ENCODE measurements around the gene HIBADH.
"Not testable (repeated sequence)": the region's sequence is repeated elsewhere in the genome, so short reads cannot be mapped to it uniquely, and the experiment has no call there.

HIBADH gene

DNA sequence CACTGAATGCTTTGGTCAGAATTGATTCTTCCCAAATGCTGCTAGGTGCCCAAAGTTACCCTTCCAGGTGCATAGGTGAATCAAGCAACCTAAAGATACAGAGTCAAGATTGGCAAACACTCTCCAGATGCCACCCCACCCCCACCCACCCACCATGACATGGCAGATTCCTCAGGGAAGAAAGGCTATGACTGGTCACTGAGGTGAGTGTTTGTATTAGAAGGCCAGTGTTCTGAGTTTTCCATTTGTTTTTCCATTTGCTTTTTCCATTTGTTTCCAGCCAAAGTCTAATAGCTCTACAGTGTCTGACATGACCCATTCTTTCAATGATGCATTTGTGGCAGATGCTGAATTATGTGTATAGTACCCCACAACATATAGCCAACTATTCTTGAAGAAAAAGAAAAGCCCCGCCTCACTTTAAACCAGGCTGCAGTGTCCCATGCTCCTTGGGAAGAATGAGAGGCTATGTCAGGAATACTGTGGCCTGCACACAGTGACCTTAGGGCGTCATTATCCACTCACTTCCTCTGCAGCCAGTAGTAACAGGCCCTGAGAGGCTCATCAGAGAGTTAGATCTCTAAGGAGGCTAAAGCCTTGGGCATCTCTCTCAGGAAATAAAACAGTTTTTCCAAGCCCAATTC is 16.1 kb upstream of the HIBADH start:
- DNase-seq, result no peak

DNA sequence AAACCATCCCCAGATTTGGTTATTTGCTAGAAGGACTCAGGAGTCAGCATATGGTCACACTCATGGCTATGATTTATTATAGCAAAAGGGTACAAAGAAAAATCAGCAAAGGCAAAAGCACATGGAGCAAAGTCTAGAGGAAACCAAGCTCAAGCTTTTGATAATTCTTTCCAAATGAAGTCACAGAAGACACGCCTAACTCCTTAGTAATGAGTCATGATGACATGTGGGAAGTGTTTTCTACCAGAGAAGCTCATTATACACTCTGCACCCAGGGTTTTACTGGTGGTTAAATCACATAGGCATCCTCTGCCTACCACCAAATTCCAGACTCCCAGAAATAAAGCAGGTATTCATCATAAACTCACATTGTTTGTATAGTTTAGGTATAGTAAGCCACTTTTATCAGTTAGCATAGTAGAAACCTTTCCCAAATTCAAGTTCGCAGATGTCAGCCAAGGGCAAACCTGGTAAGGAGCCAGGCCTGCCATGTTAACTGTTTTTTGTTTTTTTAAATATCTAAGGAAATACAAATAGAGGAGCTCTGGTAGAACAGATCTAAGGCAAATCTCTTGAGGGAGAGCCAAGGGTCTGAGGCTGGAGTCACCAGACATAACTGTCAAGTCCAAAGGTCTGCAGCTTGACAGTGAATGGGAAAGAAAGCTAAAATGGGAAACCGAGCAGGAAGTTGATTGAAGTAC is 15.4 kb upstream of the HIBADH start:
- DNase-seq, result no peak

DNA sequence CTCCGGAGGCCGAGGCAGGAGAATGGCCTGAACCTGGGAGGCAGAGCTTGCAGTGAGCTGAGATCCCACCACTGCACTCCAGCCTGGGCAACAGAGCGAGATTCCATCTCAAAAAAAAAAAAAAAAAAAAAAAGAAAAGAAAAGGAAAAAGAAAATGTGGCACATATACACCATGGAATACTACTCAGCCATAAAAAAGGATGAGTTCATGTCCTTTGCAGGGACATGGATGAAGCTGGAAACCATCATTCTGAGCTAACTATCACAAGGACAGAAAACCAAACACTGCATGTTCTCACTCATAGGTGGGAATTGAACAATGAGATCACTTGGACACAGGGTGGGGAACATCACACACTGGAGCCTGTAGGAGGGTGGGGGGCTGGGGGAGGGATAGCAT is 11.4 kb upstream of the HIBADH start:
- DNase-seq, result not testable (repeated sequence)

DNA sequence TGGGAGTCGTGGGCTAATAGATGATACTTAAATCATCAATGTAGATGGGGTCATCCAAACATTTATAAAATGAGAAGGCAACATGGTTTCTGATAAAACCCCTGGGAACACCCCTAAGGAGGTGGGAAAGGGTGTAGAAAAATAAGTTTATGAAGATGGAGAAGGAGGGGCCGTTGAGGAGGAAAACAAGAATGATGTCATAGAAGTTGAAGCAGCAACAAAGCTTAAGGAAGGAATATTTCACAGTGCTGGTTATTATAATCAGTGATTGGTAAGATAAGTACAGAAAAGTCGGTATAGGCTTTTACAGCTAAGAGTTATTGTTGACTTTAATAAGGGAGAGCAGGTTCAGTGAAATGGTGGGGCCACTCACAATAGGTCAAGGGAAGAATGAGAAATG is 9.0 kb upstream of the HIBADH start:
- no peak for DNase-seq

DNA sequence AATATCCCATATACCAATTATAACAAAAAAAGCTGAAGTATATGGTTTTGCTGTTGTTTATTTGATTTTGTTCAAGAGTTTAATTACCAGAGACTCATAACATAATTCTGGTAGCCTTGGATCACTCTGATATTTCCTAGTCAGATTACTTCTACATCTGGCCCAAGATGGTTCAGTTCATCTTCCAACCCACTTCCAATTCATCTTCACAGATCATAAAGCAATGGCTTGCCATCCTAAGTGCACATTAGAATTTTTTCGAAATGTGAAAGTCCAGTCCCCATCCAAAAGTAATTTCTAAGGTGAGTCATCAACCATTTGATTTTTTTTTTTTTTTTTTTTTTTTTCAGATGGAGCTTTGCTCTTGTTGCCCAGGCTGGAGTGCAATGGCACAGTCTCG is 8.0 kb upstream of the HIBADH start:
- DNase-seq, result no peak

DNA sequence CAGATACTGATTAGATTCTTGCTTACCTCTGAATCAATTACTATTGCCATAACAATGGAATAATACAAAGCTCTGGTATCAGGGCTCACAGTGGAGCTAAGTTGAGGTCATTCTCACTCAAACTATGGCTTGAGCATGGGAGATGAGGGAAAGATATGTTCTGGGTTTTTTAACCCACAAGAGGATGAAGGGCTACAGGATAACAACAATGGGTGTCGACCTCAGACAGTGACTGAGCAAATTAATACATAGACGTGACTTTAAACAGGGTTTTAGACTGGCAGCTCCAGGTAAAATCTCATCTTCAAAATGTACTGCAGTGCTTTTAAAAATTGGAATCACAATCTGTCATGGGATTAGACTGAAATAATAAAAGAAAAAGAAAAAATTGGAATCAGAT is 7.5 kb upstream of the HIBADH start:
- DNase-seq, result no peak

DNA sequence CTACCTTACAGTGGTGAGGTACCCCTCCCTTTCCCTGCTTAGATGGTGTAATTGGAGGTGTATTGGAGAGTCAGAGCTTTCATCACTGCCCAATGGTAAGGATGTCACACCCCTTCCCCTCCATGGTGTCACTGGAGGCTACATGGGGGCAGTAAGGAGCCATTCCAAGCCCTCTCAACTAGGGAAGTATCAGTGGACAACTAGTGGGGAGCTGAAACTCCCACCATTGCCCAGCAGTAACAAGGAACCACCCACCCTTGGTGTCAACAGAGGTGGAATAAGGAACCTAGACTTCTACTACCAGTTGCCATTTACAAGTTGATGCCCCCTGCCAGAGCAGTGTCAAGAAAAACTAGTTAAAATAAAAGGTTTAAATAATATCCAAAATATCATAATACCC is 2.8 kb upstream of the HIBADH start:
- DNase-seq, result no peak

DNA sequence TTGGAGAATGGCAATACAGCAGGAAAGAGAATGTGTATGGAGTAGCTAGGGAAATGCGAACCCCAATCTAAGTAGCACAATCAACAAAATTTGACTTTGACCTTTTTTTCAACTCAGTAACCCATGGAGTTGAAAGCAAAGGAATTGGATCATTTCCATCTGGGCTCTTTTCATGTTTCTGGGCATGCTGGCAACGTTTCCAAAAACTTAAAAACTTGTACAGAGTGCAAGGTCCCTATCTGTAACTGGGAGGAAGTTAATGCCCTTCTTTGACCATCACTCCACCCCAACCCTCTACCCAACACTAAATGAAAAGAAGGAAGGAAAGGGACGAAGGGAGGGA is 1.3 kb upstream of the HIBADH start:
- no peak for DNase-seq

DNA sequence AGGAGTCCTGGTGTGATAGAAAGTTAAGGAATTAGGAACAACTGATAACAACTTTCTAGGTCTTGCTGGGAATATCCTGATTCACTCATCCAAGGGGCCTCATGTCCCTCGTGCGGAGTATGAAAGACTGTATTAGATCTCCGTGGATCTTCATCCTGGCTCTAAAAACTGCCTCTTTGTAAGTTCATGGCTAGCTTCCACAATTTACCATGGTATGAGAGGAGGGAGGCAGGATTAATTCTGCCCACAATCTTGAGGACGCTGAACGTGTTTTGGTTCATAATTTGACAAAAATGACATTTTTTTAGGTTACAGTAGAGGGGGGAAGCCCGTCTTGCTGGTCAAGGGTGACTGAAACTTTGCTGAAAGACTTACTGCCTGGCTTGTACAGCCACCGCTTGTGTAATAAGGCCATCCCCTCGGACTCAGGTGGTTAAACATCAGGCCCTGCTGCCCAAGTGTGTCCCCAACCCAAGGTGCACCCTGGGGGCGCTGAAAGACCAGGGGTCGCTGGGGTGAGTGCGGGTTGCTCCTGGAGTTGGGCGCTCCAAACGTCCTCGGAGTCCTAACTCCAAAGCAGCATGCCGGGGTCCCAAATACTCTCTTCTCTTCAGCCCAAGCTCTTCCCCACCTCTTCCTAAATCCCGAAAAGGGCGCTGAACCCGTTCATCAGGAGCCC is 733 bp downstream of the HIBADH start:
- peak; percentile 9 for DNase-seq

DNA sequence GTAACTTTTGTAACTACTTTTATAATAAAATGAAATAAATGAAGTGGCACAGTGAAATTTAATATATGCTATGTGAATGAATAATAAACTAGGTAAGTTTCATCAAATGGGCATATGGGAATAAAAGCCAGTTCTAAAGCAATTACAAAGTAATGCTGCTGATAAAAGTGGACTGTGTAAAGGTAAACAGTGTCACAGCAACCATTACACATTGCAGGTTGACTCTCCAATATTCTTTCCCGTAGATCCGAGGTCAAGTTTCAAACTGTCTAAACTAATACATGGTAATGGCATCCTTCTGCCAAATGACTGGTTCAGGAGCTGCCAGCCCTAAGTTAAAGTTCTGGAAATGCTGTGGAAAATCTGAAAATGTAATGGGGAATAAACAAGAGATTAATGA is 6.0 kb downstream of the HIBADH start:
- no peak for DNase-seq

DNA sequence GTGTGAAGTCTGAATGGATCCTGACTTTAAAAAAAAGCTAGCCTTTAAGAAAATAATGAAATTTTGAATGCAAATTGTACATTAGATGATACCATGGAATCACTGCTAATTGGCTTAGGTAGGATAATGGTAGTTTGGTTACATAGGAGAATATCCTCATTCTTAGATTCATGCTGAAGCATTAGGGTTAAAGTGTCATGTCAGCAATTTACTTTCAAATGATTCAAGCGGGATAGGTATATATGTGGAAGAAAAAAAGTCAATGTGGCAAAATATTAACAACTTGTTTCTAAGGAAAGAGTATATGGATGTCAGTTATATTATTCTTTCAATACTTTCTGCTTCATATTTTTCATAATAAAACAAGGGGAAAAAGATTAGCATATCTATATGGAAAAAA is 7.5 kb downstream of the HIBADH start:
- DNase-seq, result no peak

DNA sequence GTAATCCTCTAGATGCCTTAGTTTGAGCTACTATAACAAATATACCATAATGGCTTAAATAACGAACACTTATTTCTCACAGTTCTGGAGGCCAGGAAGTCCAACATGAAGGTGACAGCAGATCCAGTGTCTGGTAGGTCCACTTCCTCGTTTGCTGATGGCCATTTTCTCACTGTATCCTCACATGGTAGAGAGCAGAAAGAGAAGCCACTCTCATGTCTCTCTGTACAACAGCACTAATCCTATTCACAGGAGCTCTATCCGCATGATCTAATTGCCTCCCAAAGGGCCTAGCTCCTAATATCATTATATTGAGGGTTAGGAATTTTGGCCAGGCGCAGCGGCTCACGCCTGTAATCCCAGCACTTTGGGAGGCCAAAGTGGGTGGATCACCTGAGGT is 10.2 kb downstream of the HIBADH start:
- no peak for DNase-seq

DNA sequence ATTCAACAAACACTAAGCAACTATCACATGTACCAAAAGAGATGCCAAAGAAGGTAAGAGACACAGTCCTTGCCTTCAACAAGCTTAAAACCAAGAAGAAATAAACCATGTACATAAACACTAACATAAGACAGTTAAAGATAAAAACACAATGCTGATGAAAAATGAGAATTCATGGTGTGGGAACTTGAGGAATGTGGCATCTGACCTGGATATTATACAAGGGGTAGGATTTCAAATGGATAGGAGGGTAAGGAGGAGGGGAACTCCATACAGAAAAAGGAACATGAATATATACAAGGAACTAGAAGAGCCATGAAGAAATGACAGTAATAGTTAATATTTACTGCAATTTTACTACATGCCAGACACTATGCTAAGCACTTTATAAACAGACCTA is 11.0 kb downstream of the HIBADH start:
- no peak for DNase-seq

DNA sequence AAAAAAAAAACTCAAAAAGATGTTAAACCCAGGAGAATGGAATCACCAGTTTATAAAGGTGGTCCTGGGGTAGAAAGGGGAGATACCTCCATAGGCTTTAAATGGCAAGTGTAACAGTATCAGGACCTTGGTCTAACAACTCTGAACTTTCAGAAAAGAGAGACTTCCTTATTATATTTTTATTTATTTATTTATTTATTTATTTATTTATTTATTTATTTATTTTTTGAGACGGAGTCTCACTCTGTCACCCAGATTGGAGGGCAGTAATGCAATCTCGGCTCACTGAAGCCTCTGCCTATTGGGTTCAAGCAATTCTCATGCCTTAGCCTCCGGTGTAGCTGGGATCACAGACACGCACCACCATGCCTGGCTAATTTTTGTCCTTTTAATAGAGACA is 12.4 kb downstream of the HIBADH start:
- no peak for DNase-seq

DNA sequence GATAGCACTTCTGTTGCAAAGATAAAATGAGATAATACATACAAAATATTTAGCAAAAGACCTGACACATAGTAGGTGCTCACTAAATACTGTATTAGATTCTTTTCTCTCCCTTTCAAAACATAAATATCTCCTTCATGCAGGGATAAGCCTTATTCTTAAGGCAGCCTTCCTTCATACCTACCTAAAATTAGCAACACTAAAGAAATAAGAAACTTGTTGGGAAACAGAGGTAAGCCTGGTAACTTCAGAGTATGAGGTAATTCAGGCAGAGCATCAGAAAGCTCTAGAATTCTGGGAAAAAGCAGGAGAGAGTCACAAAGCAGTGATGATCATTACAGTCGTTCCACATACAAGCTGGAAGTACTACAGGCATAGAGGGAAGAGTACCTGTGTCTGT is 15.2 kb downstream of the HIBADH start:
- no peak for DNase-seq

DNA sequence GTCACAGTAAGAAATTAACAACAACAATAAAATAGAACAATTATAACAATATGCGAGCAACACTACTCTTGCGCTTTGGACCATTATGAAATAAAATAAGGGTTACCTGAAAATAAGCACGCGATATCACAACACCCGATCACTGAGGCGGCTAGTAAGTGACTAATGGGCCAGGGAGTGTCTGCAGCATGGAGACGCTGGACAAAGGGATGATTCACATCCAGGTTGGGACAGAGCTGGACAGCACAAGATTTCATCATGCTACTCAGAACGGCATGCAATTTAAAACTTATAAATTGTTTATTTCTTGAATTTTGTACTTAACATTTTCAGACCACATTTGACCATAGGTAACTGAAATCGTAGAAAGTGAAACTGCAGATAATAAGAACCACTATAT is 15.6 kb downstream of the HIBADH start:
- DNase-seq, result no peak

DNA sequence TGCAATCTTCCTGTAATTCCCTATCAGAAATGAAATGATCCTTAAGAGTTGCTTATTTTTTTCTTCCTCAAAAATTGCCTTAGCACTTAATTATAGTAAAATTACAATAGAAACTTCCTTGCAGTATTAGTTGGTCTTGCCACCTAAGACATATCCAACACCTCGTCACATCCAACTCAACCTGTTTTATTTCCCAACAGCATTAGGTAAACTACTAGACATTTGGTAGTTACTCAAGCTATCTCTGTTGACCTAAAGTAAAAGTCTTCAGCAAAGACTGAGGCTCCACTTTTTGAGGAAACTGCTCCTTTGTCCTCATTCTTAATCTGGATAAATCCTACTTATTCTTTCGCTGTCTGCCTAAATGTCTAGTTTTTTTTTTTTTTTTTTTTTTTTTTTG is 20.4 kb downstream of the HIBADH start:
- DNase-seq, result no peak

DNA sequence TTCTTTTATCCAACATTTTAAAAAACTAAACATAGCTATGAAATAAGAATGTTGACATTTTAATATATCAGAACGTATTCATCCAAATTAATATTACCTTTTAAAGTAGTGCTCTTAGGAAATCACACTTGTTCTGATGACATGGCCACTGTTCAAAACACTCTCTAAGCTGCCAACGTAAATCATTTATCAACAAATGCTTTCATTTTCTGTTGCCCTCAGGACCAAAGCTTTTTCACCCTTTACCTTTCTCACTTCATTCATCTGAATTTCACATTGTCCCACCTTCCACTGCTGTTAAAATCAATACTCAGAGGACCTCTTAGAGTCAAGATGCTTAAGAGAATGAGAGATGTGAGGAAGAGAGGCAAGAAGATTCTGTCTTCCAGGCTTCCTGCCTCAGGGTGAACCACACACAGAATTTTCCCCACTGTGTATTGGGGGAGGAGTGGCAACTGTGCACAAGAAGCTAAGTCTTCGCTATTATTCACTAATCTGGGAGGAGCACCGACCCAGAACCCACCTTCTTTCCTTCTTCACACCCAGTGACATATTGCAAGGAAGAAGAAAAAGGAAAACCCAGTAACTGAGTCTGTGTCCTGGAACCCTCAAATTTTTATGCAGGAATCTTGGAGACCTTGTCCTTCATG is 21.0 kb downstream of the HIBADH start:
- no peak for DNase-seq

DNA sequence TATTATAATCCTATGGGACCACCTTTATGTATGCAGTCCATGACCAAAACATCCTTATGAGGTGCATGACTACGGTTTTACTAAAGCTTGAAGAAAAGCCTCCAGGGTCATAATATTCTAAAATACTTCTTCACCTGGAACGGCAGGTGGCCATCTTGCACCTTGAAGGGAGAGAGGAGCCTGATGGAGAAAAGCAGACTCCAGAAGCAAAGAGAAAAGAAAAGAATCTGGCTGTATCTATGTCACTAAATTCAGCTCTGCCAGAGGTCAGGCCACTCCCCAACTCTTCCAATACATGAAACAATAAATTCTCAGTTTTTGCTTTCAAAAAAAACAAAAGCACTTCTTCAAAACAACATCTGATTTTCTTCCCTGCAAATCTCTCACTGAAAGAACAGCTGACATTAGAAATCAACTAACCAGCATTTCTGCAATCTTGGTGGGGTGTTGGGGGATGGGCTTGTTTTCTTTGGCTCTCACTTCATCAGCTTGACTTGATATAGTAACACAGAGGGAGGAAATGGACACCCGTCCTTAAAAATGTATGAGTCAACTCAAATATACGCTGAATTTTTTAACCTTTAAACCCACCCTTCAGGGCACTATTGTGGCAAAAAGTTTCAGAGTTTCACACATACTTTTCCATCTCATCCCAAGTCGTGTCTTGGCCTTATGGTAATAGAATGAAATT is 21.7 kb downstream of the HIBADH start:
- DNase-seq, result no peak

DNA sequence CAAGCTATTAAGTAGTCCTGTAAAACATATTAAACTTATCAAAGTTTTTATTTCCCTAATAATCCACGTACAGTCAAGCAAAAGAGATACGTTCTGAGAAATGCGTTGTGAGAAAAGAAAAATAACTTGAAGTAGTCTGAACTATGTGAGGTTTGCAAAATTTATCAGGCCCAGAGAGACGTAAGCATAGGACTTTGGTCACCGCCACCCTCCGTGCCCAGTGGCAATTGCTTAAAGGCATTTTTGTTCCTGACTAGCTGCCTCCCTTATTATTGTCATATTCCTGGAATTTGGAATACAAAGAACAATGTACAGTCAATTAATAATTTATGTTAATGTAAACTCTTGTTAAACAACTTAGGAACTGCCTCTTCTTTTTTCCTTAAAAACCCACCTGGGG is 22.8 kb downstream of the HIBADH start:
- no peak for DNase-seq

DNA sequence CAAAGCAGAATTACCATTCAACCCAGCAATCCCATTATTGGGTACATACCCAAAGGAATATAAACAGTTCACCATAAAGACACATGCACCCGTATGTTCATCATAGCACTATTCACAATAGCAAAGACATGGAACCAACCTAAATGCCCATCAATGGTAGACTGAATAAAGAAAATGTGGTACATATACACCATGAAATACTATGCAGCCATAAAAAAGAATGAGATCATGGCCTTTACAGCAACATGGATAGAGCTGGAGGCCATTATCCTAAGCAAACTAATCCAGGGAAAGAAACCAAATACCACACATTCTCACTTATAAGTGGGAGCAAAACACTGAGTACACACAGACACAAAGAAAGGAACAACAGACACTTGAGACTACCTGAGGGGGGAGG is 23.6 kb downstream of the HIBADH start:
- not testable (repeated sequence) for DNase-seq

DNA sequence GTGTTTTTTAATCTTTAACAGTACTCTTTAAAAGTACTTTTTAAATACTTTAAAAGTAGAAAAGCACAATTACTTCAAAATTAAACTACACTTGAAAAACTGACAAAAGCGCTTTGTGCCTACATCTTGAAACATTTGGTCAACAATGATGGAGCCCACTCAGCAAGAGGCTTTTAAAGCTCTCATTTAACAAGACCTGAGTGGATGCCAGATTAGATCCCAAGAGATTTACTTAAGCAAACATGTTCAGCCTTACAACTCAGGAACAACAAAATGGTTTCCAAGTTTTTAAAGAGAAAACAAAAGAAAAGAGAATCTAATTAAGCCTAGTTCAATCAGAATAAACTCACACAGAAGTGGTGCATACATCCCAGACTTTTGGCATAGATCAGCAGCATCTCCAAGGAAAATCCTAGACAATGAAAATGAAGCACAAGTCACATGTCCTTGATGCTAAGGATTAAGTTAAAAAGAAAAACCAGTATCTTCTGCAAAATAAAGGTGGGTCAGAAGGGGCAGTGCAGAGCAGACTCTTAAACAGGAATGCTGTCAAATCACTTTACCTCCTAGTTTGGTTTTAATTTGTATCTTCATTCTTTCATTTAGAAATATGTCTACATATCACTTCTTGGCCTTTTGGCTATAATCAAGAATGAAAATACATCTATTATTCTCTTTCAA is 26.2 kb downstream of the HIBADH start:
- no peak for DNase-seq

DNA sequence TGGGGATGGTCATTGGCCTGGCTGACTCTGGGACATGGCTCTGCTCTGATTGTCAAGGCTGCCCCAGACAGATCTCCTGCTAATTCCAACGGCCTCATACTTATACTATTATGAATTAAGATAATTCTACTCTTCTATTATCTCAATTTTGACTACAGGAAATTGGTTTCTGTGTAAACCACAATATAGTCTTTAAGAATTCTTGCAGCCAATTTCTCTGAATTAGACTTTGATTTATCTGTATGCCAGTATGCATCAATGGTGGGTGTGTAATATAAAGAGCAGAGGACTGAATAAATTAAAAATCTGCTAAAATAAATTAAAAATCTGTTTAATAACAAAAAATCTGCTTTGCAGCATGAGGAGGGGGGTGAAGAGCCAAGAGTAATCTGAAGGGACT is 27.0 kb downstream of the HIBADH start:
- no peak for DNase-seq
